NOMO-1 (cell line): ENCODE measurements around the gene RRM2.

Experiments used
- DNase-seq, 2 experiments: peaks; one replicate each; lab custom pipeline; 2025; ENCODE audit not compliant: unreplicated experiment in 2 of 2; lab: John Stamatoyannopoulos, UW

The RRM2 gene

DNA sequence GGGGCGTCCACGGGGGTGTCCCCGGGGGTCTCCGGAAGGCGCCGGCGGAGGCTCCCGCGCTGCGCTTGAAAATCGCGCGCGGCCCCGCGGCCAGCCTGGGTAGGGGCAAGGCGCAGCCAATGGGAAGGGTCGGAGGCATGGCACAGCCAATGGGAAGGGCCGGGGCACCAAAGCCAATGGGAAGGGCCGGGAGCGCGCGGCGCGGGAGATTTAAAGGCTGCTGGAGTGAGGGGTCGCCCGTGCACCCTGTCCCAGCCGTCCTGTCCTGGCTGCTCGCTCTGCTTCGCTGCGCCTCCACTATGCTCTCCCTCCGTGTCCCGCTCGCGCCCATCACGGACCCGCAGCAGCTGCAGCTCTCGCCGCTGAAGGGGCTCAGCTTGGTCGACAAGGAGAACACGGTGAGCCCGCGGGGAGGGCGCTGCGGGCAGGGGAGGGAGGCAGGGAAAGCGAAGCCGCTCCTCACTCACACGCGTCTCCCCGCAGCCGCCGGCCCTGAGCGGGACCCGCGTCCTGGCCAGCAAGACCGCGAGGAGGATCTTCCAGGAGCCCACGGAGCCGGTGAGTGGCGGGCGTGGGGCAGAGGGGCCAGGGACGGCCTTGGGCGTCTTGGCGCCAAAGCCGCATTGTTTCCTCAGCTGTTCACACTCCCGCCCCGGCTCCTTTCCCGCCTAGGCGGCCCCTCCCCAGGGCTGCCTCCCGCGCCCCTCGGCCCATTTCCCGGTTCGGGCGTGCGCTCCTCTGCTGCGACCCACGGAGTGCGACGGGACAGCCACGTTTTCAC is at the start of gene RRM2:
Gene RRM2 (plus strand): TSS at position 240 of the 781 bp plus-strand sequence. CDS start 60 bp downstream, at position 300.
- DNase-seq: peak; percentile 94 to 97

DNA sequence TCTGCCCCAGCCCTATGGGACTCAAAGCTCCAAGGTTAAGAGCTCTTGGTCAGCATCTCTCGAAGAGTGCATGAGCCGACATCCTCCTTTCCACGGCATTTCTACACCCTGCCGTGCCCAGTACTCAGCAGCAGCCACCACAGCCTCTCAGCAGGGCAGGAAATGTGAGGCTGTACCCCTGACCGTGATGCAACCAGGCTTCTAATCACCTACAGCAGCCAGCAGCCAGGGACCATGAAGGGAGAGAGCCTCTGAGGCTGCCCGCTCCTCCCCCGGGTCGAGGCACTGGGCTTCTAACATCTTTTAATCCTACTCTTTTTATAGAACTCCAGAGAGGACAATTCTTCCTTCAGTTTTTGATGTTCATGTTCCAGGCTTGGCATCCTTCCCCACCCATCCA is 48.8 kb upstream of the RRM2 start:
- no peak for DNase-seq

DNA sequence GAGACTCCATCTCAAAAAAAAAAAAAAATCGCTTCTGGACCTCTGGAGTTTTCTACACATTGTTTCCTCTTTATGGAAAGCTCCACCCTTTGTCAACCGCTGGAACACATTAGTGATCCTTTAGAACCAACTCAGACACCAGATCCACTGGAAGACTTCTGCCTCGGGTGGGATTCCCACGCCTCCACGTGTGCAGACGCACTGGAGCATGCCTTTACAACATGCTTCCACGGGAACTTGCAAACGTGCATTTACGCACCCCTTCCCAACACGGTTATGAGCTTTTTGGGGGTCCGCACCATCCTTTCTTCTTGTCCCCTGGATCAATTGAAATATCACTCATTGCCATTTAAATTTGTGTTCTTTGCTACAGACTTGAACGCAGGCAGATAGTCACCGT is 47.4 kb upstream of the RRM2 start:
- no peak for DNase-seq

DNA sequence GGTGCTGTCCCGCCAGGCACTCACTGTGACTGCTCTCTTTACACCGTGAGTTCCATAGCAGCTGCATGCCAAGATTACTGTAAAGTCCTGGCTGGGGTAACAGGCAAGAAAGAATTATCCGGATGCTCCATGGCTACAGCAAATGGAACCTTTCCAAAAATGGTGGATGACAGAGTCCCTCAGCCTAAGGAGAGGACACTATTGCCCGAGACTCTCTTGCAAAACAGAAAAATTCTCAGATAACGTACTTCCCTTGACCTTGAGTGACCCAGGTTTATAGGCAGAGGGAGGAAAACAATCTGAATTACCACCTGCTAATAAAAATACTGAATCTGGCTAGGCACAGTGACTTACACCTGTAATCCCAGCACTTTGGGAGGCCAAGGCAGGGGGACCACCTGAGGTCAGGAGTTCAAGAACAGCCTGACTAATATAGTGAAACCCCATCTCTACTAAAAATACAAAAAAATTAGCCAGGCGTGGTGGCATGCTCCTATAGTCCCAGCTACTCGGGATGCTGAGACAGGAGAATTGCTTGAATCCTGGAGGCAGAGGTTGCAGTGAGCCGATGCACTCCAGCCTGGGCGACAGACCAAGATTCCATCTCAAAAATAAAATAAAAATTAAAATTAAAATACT is 46.8 kb upstream of the RRM2 start:
- no peak for DNase-seq

DNA sequence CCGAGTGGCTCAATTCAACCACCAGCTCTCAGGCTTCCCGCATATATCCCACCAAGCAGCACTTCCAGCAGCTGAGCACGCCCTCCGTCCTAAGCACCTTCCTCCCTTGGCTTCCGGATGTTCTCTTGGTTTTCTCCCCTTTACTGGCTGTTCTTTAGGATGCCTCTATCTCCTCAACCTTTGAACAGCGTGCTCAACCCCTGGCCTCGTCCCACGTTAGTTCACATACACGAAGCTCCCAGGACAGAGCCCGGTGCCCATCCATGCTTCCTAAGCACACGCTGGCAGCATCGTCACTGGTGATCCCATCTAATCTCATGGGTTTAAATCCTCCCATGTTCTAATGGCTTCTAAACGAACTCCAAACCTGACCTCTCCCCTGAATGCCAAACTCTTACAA is 46.0 kb upstream of the RRM2 start:
- DNase-seq: no peak

DNA sequence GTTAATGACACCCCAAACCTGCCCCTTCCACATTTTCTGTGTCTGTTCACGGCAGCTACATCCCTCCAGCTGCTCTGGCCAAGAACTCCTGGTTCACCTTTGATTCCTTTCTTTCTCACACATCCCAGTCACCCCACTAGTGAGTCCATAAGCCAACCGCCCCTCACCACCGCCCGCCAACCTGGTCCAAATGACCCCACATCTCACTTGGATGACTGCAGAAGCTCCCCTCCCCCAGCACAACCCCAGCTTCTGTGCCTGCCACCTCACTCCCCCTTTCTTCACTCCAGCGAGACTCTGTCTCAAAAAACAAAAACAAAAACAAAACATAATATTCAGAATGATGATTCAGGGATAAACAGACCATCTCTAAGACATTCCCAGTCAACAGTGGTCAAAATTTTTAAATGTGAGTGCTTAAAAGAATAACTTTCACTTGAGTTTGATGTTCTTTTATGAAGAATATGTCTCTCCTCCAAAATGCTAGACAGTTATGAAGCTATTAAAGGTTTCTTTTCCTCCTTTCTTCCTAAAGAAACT is 45.5 kb upstream of the RRM2 start:
- DNase-seq: no peak

DNA sequence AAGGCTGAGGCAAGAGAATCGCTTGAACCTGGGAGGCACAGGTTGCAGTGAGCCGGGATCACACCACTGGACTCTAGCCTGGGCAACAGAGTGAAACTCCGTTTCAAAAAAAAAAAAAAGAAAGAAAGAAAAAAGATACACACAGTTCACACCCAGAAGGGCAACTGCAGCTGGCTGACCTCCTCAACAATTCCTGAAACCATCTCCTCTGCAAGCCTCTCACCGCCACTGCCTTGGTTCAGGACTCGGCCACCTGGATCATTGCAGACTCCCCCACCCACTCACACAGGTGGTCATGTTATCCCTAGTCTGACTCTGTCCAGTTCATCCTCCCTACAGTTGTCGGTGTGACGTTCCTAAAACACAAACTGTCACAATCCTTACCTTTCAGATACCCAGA is 44.5 kb upstream of the RRM2 start:
- no peak for DNase-seq

DNA sequence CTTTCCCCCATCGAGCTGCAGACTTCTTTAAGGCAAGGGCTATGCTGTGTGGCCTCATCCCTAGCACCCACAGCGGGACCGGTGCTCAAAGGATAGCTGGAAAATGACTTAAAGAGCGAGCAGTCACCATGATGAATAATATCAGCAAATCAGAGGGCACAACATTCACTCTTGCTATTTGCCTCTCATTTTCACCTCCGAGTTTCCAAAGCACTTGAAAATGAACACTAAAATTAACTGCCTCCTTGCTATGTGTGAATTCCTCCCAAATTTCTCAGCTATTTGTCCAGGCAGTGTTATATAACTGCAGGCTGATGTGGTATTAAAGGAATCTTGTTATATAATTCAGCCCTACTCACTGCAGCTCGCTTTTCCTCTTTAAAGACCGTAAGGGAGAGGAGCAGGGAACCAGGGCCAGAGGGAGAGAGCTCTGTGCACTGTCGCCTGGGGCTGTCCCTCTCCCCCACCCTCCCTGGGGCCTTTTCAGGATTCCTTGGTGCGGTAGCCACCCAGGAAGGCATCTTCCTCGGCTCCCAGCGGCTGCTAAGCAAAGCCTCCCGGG is 43.8 kb upstream of the RRM2 start:
- no peak for DNase-seq

DNA sequence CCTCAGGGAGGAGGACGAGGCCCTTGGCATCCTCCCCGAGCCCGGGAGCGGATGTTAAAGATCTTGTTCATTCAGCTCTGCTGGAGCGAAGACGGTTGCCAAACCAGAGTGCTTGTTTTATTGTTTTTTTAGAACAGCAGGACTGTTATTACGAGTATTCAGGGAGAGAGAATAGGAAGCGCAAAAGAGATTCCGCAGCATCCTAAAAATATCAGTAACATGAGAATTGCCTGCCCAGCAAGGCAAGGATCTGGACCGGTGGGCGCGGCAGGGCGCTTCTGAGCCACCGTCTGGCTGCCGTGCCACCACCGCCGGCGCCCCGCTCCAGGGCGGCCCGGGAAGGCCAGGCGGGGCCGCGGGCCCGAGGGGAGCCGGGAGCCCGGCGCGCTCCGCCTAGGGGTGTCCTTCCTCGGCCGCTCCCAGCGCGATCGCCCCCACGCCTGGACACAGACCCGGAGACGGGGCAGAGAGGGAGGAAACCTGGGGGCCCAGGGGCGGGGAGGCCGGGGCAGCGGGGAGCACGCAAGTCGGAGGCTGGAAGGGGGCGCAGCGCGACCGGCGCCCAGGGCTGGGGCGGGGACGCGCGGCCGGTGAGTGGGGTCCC is 43.2 kb upstream of the RRM2 start:
- DNase-seq: peak in 1 of 2 experiments; percentile 13

DNA sequence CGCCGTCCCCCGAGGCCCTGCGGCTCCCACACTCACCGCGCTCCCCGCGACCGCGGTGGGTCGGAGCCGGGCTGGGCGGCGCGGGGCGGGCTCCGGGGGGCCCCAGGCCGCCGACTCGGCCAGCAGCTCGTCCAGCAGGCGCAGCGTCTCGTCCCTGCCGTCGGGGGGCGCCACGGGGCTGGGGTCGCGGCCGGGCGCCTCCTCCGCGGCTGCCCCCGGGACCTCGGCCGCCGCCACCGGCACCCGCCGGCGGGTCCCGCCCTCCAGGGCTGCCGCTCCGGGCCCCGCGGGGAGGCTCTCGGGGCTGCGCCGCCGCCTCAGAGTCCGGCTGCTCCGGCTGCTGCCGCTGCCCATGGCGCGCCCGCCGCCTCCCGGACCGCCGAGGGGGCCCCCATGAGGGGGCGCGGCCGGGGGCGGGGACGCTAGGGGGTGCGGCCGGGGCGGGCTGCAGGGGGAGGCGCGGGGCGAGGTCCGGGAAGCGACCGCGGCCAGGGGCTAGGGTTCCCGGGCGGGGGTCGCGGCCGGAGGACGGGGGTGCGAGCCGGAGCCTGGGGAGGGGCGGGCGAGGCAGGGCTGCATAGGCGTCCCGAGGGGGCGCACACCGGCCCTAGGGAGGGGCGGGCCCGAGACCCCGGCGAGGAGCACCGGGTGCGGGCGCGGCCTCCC is 42.5 kb upstream of the RRM2 start, which contains the start of gene CYS1:
Gene CYS1 (minus strand): TSS at position 542 of the 666 bp plus-strand sequence. CDS start 188 bp downstream, at position 354.
- peak in 1 of 2 experiments; percentile 24 for DNase-seq

DNA sequence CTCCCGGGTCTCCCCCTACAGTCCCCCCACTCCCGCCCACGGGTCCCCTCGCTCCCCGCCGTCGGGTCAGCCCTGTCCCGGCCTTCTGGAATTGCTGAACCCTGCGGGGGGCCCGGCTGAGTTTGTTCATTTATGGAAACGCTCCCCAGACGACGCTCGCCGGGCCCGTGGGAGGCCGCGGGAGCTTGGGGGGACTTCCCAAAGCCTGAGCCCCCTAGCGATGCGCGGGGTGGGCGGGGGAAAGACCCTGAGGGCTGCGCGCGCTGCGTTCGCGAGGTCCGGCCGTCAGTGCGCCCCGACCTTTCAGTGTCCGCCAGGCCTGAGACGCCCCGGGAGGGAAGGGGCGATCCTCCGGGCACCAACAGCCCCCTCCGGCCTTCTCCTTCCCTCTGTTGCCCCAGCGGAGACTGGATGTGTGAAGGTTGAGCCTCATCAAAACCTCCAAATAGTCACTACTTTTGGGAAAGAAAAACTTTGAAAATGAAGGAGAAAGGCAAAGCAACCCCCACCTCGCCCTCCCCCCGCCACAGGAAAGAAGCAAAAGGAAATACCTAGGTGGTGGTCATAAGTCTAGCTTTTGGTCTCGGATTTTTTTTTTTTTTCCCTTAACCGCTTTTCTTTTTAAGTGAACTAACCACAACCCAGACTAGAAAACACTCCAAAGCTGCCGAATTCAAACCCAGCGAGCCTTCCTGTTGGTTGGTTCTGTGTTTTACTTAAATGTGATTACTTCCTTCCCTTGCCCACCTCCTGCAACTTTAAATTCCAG is 41.8 kb upstream of the RRM2 start:
- no peak for DNase-seq

DNA sequence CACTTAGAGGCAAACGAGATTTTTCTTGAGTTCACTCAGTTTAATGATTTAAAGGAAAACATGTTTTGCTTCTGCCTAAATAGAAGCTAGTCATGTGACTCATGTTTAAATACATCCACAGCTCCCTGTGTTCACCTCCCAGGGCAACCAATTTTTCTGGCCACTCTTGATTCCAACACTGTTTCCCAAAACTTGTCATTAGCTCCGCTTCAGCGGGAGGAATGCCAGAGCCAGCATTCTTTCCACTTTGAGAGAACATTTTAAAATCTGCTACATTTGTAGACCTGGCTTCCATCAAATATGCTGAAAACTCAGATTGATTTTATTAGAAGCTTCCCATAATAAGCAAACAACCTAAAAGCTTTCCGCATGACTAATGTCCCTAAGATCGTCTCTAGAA is 39.5 kb upstream of the RRM2 start:
- DNase-seq: no peak

DNA sequence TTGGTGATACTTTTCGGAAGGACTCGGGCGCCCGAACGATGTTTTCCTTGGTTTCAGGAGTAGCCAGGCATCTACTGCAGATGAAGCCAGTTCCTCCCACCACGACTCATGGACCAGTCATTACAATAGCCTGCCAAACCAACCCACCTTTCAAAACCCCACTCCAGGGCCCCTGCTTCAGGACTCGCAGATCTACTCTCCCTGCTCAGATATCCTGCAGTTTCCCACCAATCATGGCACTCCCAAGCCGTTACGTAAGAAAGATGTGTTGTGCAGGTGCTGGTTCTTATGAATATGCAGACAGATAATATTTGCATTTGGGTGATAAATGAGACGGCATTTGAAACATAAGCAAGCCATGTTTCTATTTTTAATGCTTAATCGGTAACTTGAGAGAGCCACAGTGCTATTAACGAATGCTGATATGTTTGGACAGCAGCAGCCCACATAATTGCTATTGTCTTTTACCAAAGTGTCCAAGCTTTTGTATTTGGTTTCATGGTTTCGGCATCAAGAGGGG is 38.8 kb upstream of the RRM2 start:
- no peak for DNase-seq

DNA sequence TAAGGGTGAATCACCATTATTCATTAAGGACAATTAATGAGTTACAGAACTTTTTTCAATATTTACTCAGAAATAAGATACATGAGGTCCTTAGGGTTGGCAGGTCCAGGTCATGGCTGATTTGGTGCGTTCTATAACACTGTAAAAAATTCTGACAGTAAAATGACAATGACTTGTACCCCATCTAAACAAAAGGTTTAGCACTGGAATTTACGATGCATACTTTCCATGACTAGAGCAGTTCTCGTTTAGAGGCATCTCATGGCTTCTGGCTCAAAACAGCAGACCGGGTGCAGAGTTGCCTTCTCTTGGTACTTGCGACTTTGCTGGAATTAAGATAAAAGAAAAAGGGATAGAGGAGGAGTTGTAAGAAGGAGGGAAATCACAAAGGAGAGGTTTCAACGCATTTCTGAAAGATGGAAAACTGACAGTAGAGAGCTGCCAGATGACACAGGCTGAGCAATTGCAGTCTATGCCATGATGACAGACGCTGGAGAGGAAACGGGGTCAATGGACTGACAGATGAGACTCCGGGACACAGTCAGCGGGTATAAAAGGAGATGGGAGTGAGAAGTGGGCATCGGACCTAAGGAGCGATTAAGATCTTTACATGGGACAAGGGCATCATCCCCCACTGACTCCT is 38.2 kb upstream of the RRM2 start:
- no peak for DNase-seq

DNA sequence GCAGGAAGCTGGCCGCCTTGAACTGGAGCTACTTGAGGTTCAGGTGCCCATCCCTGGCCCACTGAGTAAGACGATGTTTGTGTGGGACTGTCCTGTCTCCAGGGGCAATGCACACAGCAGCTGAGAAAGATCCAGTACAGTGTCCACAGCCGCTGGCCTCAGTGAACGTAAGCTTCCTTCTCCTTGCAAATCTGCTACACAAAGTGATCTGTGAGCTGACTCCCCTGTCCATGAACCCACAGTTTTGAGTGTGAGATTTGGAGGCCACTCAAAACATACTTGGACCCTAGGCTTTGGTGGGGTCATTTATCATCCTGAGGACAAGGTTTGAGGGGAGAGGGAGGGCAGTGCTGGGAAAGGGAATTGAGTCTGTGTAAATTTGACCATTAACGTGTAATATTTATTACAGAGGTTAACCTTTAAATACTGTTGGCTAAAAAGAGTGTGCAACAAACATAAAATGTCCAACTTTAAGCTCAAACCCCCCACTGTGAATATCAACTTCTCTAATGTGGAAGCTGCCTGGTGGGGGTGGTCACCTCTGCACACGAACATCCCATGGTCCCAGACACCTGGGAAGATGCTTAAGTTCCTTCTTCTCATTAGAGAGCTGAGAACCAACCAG is 37.4 kb upstream of the RRM2 start:
- DNase-seq: no peak

DNA sequence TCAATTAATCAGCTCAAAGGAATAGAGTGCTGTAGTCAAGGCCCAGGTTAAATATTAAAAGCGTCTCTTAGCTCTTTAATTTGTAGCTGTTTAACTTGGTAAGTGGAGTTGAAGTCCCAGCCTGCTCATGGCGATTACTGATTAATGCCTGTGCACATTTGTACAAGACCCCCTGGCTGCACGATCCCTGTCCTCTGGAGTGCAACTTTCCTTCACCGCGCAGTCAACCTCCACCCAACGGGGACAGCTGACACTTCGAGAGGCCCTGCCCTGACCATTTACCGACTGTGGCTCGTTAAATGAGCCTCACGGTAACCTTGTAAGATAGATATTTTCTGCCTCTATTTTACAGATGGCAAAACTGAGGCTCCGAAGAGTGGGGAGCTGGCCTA is 36.9 kb upstream of the RRM2 start:
- DNase-seq: no peak

DNA sequence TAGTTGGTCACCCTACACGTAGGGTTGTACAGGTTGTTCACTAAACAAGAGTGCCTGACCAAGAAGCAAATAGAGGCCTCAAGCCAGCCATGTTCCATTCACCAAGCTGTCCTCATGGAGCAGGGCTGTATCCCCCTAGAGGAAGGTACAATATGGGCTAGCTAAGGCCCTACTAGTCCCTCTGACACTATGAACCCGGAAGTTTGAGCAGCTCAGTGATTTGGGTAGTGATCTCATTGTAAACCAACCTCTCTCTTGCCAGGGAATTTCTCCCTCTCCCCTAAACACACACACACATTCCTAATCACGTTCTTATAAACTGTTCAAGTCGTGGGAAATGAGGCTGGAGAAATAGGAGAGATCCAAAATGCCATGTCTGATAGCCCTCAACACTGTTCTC is 35.6 kb upstream of the RRM2 start:
- no peak for DNase-seq

DNA sequence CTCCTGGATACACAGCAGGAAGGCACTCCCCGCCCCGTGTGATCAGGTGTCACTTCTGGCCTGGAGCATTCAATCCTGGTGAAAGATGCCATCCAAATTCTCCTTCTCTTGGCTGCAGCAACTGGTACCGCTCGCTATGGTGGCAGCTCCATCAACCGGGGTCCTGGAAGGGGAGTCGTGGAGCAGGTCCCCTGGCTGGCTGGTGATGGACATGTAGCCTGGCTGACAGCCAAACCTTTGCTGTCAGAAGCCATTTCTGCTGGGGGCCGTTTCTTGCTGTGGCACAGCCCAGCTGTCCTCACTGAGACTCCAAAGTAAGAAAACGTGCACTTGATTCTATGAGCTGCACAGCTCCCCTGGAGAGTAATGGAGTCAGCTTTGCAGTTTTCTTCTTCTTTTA is 35.2 kb upstream of the RRM2 start:
- no peak for DNase-seq
